GM12864 (cell line): ENCODE results near the gene GNAT1.

Experiments used
- DNase-seq: peaks from one replicate; pipeline ENCODE4 v3.0.0-alpha.2; 2011; ENCODE audit warnings: low read depth
- H3K4me3 ChIP-seq: 2 replicates; pipeline ENCODE4 v1.5.1; 2011; ENCODE audit warnings: mild to moderate bottlenecking, low read depth, low read length, control low read depth
- TF ChIP-seq, protein P1 (sequence below): IDR thresholded peaks from 2 replicates; pipeline ENCODE4 v1.5.1; 2011; ENCODE audit warnings: low read depth, mild to moderate bottlenecking, moderate library complexity, low read length, control low read depth, inconsistent platforms; ENCODE audit errors: missing control alignments

The GNAT1 gene

GRCh38 chr3:50179710-50180109 lies 11.7 kb upstream of the GNAT1 start:
- TF ChIP-seq, protein P1, sequence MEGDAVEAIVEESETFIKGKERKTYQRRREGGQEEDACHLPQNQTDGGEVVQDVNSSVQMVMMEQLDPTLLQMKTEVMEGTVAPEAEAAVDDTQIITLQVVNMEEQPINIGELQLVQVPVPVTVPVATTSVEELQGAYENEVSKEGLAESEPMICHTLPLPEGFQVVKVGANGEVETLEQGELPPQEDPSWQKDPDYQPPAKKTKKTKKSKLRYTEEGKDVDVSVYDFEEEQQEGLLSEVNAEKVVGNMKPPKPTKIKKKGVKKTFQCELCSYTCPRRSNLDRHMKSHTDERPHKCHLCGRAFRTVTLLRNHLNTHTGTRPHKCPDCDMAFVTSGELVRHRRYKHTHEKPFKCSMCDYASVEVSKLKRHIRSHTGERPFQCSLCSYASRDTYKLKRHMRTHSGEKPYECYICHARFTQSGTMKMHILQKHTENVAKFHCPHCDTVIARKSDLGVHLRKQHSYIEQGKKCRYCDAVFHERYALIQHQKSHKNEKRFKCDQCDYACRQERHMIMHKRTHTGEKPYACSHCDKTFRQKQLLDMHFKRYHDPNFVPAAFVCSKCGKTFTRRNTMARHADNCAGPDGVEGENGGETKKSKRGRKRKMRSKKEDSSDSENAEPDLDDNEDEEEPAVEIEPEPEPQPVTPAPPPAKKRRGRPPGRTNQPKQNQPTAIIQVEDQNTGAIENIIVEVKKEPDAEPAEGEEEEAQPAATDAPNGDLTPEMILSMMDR = no peak
- H3K4me3 ChIP-seq = no peak overlapping the region
- DNase-seq = no peak

DNA sequence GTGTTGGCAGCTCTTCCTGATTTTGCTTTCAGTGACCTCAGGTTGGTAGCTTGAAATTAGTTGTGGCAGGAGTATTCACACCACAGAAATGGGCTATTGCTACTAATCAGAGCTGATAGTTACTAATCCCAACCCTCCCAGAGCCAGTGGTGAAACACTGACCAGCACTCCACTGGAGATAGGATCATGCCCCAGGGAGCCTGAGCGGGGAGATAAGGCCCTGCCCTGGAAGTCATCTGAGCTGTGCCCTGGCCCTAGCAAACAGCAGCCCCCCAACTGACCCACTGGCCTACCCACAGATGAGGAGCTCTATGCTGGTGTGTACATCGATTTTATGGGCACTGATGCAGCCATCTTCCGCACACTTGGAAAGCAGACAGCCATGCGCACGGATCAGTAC lies 9.4 kb upstream of the GNAT1 start:
- DNase-seq = no peak
- TF ChIP-seq, protein P1 = no peak
- no peak overlapping the region for H3K4me3 ChIP-seq

DNA sequence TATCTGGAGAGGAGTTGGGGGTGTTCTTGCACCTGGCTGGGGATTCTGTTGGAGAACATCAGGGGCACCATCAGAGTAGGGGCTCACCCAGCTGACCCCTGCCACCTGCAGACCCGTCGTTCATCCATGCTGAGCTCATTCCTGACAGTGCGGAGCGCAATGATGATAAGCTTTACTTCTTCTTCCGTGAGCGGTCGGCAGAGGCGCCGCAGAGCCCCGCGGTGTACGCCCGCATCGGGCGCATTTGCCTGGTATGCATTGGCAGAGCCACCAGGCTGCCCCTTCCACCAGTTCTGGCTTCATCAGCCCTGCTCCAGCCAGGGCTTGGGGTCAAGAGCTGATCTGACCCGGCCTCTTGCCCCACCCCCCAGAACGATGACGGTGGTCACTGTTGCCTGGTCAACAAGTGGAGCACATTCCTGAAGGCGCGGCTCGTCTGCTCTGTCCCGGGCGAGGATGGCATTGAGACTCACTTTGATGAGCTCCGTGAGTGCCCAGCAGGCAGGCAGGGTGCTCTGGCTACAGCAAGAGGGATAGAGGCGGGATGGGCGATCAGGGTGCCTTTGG lies 8.8 kb upstream of the GNAT1 start:
- H3K4me3 ChIP-seq = no peak overlapping the region
- TF ChIP-seq, protein P1 = no peak
- DNase-seq = no peak

DNA sequence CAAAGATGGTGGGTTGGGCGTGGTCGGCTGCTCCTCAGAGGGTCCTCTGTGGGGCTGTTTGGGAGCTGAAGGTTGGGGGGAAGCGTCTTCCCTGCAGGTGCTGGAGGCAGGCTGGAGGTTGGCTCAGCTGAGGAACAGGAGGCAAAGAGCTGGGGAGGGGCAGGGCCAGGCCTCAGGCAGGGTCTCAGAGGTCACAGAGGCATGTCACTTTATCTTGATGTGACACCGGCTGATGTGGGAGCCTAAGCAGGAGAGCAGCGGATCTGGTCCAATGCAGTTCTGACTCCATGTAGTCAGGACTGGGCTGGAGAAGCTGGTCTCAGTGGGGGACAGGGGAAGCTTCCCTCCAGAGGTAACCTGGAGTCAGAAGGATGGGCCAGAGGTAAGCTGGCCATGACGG lies 7.7 kb upstream of the GNAT1 start:
- no peak for DNase-seq
- no peak overlapping the region for H3K4me3 ChIP-seq
- TF ChIP-seq, protein P1 = no peak

- TF ChIP-seq, protein P1 = no peak
- DNase-seq = no peak
- H3K4me3 ChIP-seq = no peak overlapping the region
Measured at GRCh38 chr3:50184242-50184978, 7.0 kb upstream of the GNAT1 start.

DNA sequence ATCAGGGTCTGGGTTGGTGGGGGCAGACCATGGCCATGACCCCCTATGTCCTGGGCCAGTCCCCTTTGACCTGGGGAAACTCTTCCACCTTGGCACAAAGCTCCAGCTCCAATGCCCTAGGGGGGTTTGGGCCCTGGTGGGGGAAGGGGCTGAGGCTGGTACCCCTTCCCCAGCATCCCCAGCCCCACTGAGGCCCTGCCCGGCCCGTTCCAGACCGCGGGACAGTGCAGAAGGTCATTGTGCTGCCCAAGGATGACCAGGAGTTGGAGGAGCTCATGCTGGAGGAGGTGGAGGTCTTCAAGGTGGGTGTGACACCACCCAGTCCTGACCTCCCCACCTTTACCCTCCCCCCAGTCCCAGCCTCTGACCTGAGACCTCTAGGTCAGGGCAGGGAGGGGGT lies 6.2 kb upstream of the GNAT1 start:
- TF ChIP-seq, protein P1 = no peak
- H3K4me3 ChIP-seq = no peak overlapping the region
- no peak for DNase-seq

DNA sequence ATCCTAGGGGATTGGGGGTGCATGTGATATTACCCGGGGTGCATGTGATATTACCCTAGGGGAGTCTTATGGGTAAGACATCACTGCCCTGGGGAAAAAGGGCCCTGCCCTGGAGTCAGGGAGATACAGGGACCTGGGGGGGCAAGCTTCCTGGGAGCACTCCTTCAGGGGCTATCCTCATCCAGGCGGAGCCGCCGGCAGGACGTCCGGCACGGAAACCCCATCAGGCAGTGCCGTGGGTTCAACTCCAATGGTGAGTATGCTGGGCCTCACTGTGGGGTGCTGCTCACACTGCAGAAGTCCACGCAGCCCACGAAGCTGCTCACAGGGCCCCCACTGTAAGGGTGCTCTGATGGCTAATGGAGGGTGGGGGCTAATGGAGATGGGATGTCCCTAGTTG lies 5.3 kb upstream of the GNAT1 start:
- TF ChIP-seq, protein P1 = no peak
- no peak overlapping the region for H3K4me3 ChIP-seq
- DNase-seq = no peak
